HT-29 (cell line): ENCODE data around the gene SERPINA1. TPM values are rescaled to one million over a fixed set of nuclear protein-coding genes. Genes with fewer than 3 reads are reported as not detected.

Experiments used
- DNase-seq: peaks from one replicate; pipeline ENCODE4 v3.0.0-alpha.2; 2015; ENCODE audit warnings: low spot score
- total RNA-seq: library from RNA; depleted of rRNA; stranded (reverse); fragments of >200 nt; shearing (Covaris generic); gene quantifications from 2 replicates; pipeline ENCODE4 v1.2.3, GENCODE V29; 2014

The SERPINA1 gene
- total RNA-seq, 1 experiment from 2014 or later, result 307 TPM

DNA sequence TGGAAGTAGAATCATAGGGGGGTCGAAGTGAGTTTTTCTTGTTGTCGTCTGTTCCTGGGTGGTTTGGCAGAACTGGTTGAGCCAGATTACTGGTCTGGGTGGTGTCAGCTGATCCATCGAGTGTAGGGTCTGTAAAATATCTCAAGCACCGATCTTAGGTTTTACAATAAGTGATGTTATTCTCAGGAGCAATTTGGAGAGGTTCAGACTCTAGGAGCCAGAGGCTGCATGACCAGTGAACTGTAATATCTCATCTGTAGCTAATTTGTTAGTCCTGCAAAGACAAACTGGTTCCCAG, 9.7 kb upstream of the SERPINA1 start:
- DNase-seq, result peak; percentile 37

DNA sequence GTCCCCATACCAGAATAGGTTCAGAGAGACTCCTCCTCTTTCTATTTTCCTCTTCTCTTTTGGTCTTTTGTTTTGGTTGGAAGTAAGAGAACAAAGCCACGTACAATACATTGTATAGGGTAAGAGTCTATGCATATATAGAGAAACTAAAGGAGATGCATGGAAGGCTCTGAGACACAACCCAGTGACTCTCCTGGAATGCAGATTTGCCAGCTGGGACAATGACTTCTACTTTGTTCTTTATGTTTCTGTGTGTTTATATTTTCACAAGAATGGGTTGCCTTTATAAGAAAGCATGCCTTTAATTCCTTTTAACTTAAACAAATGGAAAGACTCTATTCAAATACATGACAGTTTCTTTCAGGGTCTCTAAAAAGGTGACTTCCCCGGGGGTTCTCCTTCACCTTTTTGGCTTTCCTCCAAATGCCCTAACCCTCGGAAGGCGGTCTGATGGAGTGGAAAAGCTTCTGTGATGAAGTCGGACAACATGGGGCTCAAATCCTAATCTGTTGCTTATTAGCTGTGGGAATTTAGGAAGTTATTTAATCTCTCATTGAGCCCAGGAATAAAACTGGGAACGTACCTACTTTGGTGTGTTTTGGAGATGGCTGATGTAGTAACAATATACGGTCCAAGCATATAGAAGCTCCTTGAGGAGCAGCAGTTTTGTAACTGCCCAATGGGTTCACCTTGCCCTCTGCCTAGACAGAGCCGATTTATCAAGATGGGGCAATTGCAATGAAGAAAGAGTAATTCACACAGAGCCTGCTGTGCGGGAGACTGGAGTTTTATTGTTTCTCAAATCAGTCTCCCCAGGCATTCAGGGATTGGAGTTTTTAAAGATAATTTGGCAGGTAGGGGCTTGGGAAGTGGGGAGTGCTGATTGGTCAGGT, 9.1 kb upstream of the SERPINA1 start:
- DNase-seq, result no peak

DNA sequence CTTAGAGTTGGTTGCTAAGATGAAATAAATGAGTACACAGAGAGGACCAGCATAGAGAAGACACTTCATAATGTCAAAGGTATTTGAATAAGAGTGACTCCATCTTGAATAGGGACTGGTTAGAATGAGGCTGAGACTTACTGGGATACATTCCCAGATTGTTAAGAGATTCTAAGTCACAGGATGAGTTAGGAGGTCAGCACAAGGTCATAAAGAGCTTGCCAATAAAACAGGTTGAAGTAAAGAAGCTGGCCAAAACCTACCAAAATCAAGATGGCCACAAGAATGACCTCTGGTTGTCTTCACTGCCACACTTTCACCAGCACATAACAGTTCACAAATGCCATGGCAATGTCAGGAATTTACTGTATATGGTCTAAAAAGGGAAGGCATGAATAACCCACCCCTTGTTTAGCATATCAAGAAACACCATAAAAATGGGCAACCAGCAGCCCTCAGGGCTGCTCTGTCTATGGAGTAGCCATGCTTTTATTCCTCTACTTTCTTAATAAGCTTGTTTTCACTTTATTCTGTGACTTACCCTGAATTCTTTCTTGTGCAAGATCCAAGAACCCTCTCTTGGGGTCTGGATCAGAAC, 8.3 kb upstream of the SERPINA1 start:
- no peak for DNase-seq

DNA sequence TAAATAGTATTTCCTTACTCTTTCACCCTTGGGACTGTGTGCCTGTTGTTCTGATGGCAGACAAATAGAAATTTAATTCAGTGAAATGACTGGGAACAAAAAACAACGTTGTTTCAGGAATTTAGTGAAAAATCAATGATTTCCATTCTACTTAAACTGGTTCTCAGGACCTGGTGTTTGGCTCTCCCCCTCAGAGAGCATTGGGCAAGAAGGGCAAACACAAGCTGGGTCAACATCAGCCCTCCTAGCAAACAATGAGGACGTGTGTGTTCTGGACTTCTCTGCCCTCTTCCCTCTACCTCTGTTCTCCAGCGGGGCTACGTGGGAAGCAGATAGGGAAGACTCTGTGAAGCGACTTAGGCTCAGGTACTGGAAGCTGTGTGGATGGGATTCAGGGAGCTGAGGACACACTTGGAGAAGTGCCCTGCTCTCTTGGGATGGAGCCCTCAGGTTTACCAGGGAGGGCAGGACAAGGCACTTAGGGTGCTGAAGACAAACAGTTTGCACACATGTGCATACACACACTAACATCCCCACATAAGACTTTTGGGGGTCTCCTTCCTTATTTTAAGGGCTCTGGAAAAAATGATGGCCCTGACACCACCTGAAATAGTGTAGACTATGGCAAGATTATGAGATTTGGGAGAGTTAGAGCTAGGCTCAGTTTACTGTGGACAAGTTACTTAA, 7.6 kb upstream of the SERPINA1 start:
- peak; percentile 59 for DNase-seq

GRCh38 chr14:94395282-94395887, 7.0 kb upstream of the SERPINA1 start:
- DNase-seq, result no peak

GRCh38 chr14:94394581-94395207, 6.3 kb upstream of the SERPINA1 start:
- DNase-seq, result no peak

DNA sequence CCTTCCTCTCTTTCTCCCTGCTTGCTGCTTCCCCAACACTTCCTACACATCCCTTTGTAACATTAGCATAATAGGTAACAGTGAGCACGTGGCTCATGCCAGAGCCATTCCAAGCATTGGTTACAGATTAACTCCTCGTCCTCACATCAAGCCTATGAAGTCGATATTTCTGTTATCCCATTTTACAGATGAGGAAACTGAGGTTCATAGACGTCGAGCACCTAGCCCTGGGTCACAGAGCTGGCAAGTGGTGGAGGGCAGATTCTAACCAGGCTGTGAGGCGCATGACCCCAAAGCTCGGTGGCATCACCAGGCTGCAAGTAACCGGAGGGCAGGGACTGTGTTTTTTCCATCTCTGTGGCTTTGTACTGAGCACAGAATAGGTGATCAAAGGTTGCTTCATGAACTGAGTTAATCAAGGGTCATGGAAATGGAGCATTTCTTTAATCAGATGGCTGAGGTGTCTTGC, 5.7 kb upstream of the SERPINA1 start:
- DNase-seq, result no peak

DNA sequence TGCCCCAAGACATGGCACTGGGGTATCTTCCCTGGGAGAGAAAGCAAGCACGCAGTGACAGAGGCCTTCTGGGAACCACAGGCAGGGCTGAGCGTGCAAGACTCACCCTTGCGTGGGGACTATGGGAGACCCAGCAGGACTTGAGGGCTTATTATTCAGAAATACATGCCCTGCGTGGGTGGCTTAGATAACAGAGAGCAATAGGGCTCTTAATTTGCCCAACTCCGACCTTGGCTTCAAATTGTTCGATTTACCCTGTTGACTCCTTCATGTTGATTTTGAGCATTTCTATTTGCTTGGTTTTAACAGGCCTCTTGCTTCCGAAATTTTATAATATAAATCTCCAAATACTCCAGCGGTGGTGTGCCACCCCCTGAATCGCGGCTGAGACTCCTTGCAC, 5.1 kb upstream of the SERPINA1 start:
- DNase-seq, result no peak

DNA sequence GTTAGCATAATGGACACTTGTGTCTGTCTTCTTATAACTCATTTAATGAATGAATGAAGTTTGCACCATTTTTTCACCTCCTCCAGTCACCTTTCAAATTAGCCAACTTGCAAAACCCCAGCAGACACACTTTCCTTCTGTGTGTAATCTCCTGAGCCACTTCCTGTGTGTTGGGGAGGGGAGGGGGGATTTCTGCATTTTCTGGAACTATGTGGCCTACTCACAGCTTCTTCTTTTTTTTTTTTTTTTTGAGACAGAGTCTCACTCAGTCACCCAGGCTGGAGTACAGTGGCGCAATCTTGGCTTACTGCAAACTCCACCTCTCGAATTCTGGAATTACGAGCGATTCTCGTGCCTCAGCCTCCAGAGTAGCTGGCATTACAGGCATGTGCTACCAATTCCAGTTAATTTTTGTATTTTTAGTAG, 4.1 kb upstream of the SERPINA1 start:
- no peak for DNase-seq

DNA sequence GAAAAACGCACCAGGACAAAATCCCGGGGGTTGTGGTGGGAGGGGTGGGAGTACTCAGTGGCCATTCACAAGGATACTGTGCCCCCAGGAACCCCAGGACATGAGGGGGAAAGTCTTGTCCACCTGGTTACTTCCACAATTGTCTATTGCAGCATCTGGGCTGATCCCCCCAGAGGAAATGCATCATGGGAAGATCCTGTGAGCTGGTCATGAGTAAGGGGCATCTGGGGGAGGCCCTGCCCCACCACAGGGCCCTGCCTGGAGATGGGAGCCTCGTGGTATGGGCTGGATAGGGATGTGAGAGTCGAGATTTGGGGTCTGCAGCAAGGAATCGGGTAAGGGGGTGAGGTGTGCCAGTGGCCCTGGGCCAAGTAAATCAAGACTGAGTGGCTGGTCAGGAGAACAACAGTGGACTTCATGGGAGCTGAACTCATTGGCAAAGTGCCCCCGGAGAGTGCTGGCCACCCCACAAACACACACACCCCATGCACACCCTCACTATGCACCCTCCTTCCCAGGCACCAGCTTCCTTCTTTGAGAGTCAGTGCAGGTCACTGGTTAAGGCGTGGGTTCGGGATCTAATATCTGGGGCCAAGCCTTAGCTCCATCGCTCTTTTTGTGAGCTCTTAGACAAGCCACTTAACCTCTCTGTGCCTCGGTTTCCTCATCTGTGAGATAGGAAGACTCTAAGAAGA, 3.0 kb upstream of the SERPINA1 start:
- no peak for DNase-seq

DNA sequence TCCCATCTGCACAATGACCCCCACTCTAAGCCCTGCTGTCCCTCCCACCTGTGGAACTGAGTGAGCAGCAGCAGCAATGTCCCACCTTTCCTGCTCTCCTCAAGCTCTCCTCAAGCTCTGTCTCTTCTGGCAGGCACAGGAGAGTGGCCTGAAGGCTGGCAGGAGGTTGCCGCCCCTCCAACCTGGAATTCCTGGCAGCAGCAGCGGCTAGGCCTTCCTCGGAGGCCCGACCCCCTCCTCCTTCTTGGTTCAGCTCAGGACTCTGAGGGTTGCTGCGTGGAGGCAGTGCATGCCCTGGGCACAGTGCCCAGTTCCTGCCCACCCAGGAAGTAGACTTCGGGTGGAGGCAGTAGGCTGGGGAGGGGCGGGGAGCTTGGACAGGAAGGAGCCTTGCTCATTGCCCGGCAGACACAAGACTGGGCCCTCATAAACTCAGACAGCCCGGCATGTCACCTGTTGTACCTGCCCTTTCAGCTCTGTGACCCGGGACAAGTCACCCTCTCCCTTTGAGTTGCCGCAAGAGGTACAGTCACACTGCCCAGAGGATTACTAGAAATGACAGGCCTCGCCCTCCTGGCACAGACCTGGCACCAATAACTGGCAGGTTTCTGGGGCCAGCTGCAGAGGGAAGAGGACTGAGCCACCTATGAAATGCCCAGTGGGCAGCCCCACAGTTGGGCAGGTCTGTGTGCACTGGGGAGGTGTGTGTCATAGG, 2.1 kb upstream of the SERPINA1 start:
- peak; percentile 86 for DNase-seq

- no peak for DNase-seq
Measured at GRCh38 chr14:94389731-94390371, 1.4 kb upstream of the SERPINA1 start.

DNA sequence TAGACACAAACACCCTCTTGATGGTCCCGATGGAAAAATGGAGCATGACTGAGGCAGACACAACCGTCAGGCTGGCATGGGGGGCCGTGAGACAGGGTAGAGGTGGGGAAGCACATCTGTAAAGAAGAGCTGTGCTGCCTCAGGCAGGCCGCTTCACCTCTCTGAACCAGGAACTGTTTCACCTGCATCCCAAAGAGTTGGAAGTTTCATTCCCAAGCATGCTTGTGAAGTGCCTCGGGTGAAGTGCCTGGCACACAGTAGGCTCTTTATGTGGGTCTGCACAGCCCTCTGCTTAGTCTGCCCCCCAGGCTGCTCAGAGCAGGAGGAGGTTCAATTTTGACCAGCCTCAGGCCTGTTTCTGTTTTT, 685 bp upstream of the SERPINA1 start:
- DNase-seq, result no peak

DNA sequence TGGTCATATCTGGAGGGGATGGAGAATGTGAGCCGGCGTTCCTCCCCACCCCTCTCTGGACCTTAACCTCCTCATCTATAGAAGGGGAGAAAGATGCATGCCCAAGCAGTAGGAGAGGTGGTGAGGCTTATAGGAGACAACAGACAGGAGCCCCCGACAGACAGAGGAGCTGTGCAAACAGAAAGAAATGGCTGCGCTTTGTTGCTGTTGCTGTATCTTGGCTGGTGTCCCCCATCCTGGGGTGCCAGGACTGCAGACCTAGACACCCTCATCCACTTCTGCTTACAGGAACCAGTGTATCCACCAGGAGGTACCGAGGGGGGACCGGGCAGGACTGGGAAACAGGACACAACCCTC, 397 bp downstream of the SERPINA1 start:
- no peak for DNase-seq

DNA sequence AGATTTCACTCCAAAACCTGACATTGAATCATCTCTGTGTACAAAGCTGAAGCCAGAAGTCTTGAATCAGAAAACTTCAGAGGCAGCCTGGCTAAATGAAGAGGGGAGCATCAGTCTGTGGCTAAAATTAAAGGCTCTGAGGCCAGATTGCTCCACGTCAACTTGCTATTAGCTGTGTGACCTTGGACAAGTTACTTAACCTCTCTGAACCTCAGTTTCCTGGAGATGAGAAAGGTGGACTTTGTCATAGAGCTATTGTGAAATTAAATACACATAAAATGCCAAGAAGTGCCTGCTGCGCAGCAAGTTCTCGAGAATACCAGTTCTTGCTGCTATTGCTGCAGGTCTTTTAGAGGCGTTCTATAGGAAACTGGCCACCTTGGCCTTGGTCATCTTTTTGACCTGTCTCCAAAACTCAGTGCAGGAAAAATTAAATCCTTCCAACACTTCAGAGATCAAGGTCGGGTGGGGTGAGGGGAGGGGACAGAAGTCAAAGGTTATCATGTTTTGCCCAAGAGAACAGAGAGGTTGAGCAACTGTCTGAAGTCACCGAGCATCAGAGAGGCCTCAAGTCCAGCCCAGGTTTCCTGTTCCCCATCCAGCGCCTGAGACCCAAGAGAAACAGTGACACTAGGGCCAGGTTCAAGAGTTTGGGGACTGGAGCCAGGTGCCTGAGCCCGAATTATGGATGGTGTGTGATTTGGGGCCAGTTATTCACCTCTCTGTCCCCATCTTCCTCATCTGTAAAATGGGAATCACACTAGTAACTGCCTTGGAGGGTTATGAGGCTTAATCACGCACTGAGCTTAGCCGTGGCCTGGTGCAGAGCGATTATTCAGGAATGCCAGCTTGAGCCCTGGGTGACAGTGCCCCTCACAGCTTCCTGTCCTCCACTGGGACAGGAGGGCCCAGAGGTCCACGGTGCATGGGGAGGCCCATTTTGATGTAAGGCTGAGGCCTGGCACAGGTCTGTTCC, 1.1 kb downstream of the SERPINA1 start:
- no peak for DNase-seq

- no peak for DNase-seq
Measured at GRCh38 chr14:94386085-94387031, 2.0 kb downstream of the SERPINA1 start.

GRCh38 chr14:94385553-94386057, 2.8 kb downstream of the SERPINA1 start:
- no peak for DNase-seq

DNA sequence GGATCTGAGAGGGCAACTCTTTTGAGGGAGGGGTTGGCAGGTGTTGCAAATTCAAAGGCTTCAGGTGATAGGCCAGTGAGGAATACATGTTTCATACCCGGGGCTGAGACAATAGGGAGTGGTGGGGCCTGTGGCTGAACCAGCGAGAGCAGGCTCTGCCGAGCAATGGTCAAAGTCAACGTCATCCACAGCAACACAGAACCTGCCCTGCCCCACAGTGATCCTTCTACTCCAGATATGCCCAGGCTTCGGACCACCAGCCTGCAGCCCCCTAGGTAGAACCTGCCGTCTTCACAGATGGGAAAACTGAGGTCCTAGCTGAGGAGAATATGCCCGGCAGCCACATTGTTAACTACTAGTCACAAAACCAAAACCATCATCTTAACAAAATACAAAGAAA, 4.1 kb downstream of the SERPINA1 start:
- no peak for DNase-seq
